ENCODE data around the gene SLC39A2. TPM values are rescaled to one million over a fixed set of nuclear protein-coding genes. Genes with fewer than 3 reads are reported as not detected.

Gene SLC39A2
- total RNA-seq, 4 donors from 2014 or later: not detected

GRCh38 chr14:21049271-21049673 is 50.2 kb downstream of the SLC39A2 start:
- H3K4me1 ChIP-seq: peaks cover 18 to 22% of the 10 kb centered on the region in 2 donors
- H3K27me3 ChIP-seq: no peaks in the 10 kb centered on the region
- TF ChIP-seq, protein P1, sequence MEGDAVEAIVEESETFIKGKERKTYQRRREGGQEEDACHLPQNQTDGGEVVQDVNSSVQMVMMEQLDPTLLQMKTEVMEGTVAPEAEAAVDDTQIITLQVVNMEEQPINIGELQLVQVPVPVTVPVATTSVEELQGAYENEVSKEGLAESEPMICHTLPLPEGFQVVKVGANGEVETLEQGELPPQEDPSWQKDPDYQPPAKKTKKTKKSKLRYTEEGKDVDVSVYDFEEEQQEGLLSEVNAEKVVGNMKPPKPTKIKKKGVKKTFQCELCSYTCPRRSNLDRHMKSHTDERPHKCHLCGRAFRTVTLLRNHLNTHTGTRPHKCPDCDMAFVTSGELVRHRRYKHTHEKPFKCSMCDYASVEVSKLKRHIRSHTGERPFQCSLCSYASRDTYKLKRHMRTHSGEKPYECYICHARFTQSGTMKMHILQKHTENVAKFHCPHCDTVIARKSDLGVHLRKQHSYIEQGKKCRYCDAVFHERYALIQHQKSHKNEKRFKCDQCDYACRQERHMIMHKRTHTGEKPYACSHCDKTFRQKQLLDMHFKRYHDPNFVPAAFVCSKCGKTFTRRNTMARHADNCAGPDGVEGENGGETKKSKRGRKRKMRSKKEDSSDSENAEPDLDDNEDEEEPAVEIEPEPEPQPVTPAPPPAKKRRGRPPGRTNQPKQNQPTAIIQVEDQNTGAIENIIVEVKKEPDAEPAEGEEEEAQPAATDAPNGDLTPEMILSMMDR (IDR thresholded peaks at IDR 0.05 in 4 of 5, conservative IDR thresholded peaks at IDR 0.05 in 1 of 5): no peak
- TF ChIP-seq POLR2A (IDR thresholded peaks at IDR 0.05): no peak
- H3K27ac ChIP-seq: no peak overlapping the region
- DNase-seq (no peak), ATAC-seq (no peak)
- no peaks in the 10 kb centered on the region for H3K9me3 ChIP-seq
- intact Hi-C loops (cut with DNase I; ENCODE audit: low total_unique reads) (loop anchor here (10.0 kb wide), 1 partner anchor 434 kb away; no protein-coding TSS in a partner anchor), in situ Hi-C loops (cut with MboI; ENCODE audit: low sequenced_read_pairs in 4 of 4) (loop anchor here in 1 of 4 donors (25.0 kb wide), 1 partner anchor 587 kb away; the partner anchor contains the start of genes APEX1, OSGEP, PIP4P1 and PNP)
- no peaks in the 10 kb centered on the region for H3K36me3 ChIP-seq
- H3K4me3 ChIP-seq: no peak overlapping the region

- Histone ChIP-seq H3K9me3 (no peaks in the 10 kb centered on the region), H3K36me3 (no peaks in the 10 kb centered on the region), H3K4me1 (peaks cover 13 to 22% of the 10 kb centered on the region in 2 donors), H3K27me3 (no peaks in the 10 kb centered on the region), H3K27ac (no peak overlapping the region), H3K4me3 (no peak overlapping the region)
- in situ Hi-C loops (cut with MboI; ENCODE audit: low sequenced_read_pairs in 4 of 4) (loop anchor here in 1 of 4 donors (25.0 kb wide), 1 partner anchor 363 kb away; the partner anchor contains the start of genes ANG and RNASE4), intact Hi-C loops (cut with DNase I; ENCODE audit: low total_unique reads) (no loop called here)
- ATAC-seq (no peak), DNase-seq (no peak)
- TF ChIP-seq POLR2A (IDR thresholded peaks at IDR 0.05): no peak
- TF ChIP-seq, protein P1 (IDR thresholded peaks at IDR 0.05 in 4 of 5, conservative IDR thresholded peaks at IDR 0.05 in 1 of 5): no peak
These were observed 51.5 kb downstream of the SLC39A2 start for GRCh38 chr14:21050597-21050996.

Small RNA genes within 50 kb of the gene (microRNA-seq; reads per million reads assigned to microRNA genes)
- gene MIR6717 (ENCODE audit: borderline replicate concordance in 2 of 2): 0.85 to 1.2 reads per million in 2 donors

Other genes starting within 250 kb of the SLC39A2 start
- not detected for gene EDDM3B, start 230.9 kb upstream of the SLC39A2 start, total RNA-seq
- 1 to 10 TPM in 3 of 4 donors, under 1 TPM in 1; 0.61 to 5.9 (median 4.8) TPM for gene RNASE6, start 218.0 kb upstream of the SLC39A2 start, total RNA-seq
- 100 to 1,000 TPM; 157 to 198 (median 190) TPM for gene RNASE1, start 196.4 kb upstream of the SLC39A2 start, total RNA-seq
- not detected for gene RNASE3, start 107.9 kb upstream of the SLC39A2 start, total RNA-seq
- 1 to 10 TPM in 1 of 4 donors, under 1 TPM in 2, not detected in 1; 0.82 to 1.6 (median 0.91) TPM for gene RNASE2, start 43.8 kb upstream of the SLC39A2 start, total RNA-seq
- 10 to 100 TPM; 33.9 to 69.5 (median 50.8) TPM for gene METTL17, start 9.3 kb upstream of the SLC39A2 start, total RNA-seq
- gene NDRG2, start 25.8 kb downstream of the SLC39A2 start, total RNA-seq: 1,000 to 10,000 TPM in 3 of 4 donors, 100 to 1,000 TPM in 1; 759 to 2,790 (median 1,841) TPM
- gene TPPP2, start 30.9 kb downstream of the SLC39A2 start, total RNA-seq: 1 to 10 TPM in 2 of 4 donors, under 1 TPM in 2; 0.22 to 2.3 (median 1.1) TPM
- not detected for gene RNASE13, start 35.5 kb downstream of the SLC39A2 start, total RNA-seq
- gene RNASE7, start 43.1 kb downstream of the SLC39A2 start, total RNA-seq: under 1 TPM in 1 of 4 donors, not detected in 3; 0.55 TPM
- not detected for gene RNASE8, start 58.5 kb downstream of the SLC39A2 start, total RNA-seq
- 10 to 100 TPM; 10.4 to 15.7 (median 12.9) TPM for gene ARHGEF40, start 71.0 kb downstream of the SLC39A2 start, total RNA-seq
- gene ZNF219, start 99.4 kb downstream of the SLC39A2 start, total RNA-seq: 10 to 100 TPM; 25.9 to 48.9 (median 43.9) TPM
- gene TMEM253, start 101.8 kb downstream of the SLC39A2 start, total RNA-seq: under 1 TPM in 2 of 4 donors, not detected in 2; 0.19 to 0.35 TPM
- gene OR5AU1, start 156.8 kb downstream of the SLC39A2 start, total RNA-seq: not detected